Keratinocyte (primary cell): ENCODE measurements around the gene OTX1.

Source experiments
- EZH2 ChIP-seq: IDR thresholded peaks from one replicate; pipeline ENCODE4 v1.6.1; 2012; ENCODE audit warnings: inconsistent platforms, mild to moderate bottlenecking, low read length, moderate library complexity
- TF ChIP-seq, protein P1 (sequence below), 3 experiments: IDR thresholded peaks in 1 of 3; conservative IDR thresholded peaks in 1 of 3; optimal IDR thresholded peaks in 1 of 3; 2 replicates in 2 of 3; 3 replicates in 1 of 3; pipeline versions ENCODE3 to v1.5.1; 2011; ENCODE audit warnings: low read length in 3 of 3, mild to moderate bottlenecking in 3 of 3, moderate library complexity in 2 of 3, control low read depth in 1 of 3, inconsistent platforms in 1 of 3; ENCODE audit not compliant: insufficient read depth in 2 of 3; ENCODE audit errors: extremely low read depth in 1 of 3

GRCh38 chr2:63023444-63023843 is 27.2 kb upstream of the OTX1 start:
- TF ChIP-seq, protein P1, sequence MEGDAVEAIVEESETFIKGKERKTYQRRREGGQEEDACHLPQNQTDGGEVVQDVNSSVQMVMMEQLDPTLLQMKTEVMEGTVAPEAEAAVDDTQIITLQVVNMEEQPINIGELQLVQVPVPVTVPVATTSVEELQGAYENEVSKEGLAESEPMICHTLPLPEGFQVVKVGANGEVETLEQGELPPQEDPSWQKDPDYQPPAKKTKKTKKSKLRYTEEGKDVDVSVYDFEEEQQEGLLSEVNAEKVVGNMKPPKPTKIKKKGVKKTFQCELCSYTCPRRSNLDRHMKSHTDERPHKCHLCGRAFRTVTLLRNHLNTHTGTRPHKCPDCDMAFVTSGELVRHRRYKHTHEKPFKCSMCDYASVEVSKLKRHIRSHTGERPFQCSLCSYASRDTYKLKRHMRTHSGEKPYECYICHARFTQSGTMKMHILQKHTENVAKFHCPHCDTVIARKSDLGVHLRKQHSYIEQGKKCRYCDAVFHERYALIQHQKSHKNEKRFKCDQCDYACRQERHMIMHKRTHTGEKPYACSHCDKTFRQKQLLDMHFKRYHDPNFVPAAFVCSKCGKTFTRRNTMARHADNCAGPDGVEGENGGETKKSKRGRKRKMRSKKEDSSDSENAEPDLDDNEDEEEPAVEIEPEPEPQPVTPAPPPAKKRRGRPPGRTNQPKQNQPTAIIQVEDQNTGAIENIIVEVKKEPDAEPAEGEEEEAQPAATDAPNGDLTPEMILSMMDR (optimal IDR thresholded peaks at IDR 0.05 in 1 of 3, IDR thresholded peaks at IDR 0.05 in 1 of 3, conservative IDR thresholded peaks at IDR 0.05 in 1 of 3; ENCODE audit: extremely low read depth in 1 of 3, insufficient read depth in 2 of 3, low read length in 3 of 3), result peak in 2 of 3 experiments; percentile 54 to 60
- TF ChIP-seq EZH2, result no peak
